GM10266 (cell line): Measurements from ENCODE around the gene AMFR.
"Not testable (repeated sequence)": the region's sequence is repeated elsewhere in the genome, so short reads cannot be mapped to it uniquely, and the experiment has no call there.

Experiments
- DNase-seq: peaks from one replicate; pipeline ENCODE4 v3.0.0; 2012; ENCODE audit errors: extremely low spot score
- TF ChIP-seq, protein P1 (sequence below): IDR thresholded peaks from 2 replicates; pipeline ENCODE4 v1.5.1; 2012; ENCODE audit warnings: mild to moderate bottlenecking, low read depth; ENCODE audit not compliant: control insufficient read depth, insufficient read depth; ENCODE audit errors: missing control alignments

The AMFR gene

DNA sequence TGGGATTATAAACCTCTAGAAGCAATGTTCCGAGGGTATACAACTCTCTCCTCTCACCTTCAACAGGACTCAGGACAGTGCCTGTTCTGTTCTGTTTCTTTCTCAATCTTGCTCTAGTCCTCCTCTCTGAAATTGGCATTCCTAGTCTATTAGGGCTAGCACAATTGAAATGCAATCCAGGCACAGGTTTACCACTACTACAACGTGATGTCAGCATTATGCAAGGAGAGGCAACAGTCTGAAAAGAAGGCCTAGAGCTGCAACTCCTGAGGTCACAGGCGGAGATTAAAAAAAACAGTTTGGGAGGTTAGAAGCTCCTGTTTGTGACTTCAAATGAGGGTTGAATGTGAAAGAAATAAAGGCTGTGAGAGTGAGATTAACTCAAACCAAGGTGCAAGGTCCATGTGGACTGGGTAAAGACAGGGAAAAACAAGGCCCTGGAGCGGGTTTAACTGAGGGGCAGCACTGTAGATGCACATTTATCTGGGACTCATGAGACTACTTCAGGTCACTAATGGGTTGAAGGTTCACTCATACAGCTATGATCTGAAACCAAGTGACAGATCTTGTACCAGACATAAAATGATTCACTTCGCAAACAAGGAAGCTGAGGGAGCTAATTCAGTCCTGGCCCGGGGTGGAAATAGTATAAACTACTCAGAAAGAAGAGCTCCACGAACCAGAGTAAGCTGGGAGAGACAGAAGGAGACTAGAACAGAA, 16.8 kb downstream of the AMFR start:
- no peak for DNase-seq
- TF ChIP-seq, protein P1, sequence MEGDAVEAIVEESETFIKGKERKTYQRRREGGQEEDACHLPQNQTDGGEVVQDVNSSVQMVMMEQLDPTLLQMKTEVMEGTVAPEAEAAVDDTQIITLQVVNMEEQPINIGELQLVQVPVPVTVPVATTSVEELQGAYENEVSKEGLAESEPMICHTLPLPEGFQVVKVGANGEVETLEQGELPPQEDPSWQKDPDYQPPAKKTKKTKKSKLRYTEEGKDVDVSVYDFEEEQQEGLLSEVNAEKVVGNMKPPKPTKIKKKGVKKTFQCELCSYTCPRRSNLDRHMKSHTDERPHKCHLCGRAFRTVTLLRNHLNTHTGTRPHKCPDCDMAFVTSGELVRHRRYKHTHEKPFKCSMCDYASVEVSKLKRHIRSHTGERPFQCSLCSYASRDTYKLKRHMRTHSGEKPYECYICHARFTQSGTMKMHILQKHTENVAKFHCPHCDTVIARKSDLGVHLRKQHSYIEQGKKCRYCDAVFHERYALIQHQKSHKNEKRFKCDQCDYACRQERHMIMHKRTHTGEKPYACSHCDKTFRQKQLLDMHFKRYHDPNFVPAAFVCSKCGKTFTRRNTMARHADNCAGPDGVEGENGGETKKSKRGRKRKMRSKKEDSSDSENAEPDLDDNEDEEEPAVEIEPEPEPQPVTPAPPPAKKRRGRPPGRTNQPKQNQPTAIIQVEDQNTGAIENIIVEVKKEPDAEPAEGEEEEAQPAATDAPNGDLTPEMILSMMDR: no peak

DNA sequence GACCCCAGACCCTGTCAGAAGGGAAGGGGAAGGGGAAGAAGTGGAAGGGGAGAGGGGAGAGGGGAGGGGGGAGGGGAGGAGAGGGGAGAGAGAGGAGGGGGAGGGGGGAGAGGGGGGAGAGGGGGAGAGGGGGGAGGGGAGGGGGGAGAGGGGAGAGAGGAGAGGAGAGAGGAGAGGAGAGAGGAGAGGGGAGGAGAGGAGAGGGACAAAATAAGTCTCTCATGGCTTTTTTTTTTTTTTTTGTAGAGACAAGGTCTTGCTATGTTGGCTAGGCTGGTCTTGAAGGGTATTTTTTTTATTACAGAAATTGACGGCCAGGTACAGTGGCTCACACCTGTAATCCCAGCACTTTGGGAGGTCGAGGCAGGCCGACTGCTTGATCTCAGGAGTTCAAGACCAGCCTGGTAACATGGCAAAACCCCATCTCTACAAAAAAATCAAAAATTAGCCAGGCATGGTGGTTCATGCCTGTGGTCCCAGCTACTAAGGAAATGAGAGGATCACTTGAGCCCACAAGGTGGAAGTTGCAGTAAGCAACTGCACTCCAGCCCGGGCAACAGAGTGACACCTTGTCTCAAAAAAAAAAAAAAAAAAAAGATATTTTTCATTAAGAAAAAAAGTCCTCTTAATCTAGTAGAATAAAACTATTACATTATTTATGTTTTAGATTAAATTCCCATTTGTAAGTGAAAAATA, 19.2 kb downstream of the AMFR start:
- TF ChIP-seq, protein P1: no peak
- no peak for DNase-seq

DNA sequence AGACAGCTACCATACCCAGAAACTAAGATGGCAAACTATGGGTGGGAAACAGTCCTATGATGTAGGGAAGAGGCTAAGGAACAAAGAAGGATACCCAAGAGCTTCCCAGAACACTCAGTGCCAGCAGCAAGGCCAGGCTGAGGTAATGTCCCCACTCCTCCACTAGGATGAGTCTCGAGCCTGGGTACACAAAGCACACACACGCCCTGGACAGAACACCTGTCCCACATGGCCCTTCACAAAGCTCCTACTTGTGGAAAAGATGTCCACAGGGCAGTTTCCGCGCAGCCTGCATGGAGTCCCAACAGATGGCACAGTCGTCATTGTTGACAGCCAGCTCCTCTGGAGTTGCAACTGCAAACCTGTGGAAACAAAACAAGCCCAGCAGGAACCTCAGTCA, 23.9 kb downstream of the AMFR start:
- peak; percentile 28 for DNase-seq
- TF ChIP-seq, protein P1: no peak

DNA sequence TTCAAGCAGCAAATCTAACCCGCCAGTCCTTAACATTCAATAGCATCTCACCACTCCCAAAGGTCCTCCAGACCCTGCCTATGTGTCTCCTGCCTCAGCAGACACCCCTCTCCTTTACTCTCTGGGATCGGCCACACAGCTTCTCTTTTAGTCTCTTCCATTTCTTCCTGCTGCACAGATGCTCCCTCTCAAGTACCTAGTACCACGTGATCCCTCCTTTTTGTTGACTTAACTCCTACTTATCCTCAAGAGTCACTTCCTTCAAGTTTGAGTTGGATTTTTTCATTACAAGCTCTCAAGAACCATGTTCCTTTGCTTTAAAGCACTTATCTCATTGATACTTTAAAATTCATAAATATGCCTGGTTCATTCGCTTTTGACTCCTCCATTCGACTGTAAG, 24.9 kb downstream of the AMFR start:
- TF ChIP-seq, protein P1: no peak
- DNase-seq: no peak

DNA sequence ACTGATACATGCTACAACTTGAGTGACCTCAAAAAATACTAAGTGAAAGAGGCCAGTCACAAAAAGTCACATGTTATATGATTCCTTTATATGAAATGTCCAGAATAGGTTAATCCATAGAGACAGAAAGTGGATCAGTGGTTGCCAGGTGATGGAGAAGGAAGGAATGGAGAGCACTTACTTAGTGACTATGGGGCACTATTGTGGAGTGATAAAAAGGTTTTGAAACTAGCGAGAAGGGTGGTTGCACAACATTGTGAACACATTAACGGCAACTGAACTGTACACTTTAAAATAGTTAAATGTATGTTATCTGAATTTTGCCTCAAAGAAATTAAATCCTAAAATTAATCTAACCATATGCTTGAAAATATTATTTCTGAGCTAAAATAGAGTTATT, 25.9 kb downstream of the AMFR start:
- no peak for DNase-seq
- TF ChIP-seq, protein P1: no peak

DNA sequence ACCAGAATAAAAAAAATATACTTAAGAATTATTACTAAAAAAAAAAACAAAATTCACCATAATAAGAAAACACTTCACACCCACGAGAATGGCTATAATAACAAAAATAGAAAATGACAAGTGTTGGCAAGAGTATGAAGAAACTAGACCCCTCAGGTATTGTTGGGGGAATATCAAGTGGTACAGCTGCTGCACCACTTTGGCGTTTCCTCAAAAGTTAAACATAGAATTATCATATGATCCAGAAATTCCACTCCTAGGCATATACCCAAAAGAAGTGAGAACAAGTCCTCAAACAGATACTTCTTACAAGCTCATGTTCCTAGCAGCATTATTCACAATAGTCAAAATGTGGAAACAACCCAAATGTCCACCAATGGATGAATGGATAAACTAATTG, 26.3 kb downstream of the AMFR start:
- no peak for DNase-seq
- TF ChIP-seq, protein P1: no peak

DNA sequence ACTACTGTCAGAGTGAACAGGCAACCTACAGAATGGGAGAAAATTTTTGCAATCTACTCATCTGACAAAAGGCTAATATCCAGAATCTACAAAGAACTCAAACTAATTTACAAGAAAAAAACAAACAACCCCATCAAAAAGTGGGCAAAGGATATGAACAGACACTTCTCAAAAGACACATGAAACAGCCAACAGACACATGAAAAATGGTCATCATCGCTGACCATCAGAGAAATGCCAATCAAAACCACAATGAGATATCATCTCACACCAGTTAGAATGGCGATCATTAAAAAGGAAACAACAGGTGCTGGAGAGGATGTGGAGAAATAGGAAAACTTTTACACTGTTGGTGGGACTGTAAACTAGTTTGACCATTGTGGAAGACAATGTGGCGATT, 28.6 kb downstream of the AMFR start:
- DNase-seq: not testable (repeated sequence)
